H9 (cell line): Measurements from ENCODE around the gene PDZD2. TPM values are rescaled to one million over a fixed set of nuclear protein-coding genes. Genes with fewer than 3 reads are reported as not detected.

Experiments
- DNase-seq: peaks from one replicate; pipeline ENCODE4 v3.0.0-alpha.2; 2017
- H2AFZ ChIP-seq: one replicate; pipeline ENCODE4 v1.6.1; 2013; ENCODE audit warnings: mild to moderate bottlenecking, low read length, control low read depth, moderate library complexity
- H2AK5ac ChIP-seq: 2 replicates; pipeline ENCODE4 v1.6.1; 2013; ENCODE audit warnings: low read length, control low read depth, mixed read lengths; ENCODE audit not compliant: insufficient read length
- H2BK120ac ChIP-seq: one replicate; pipeline ENCODE4 v1.6.1; 2013; ENCODE audit warnings: low read depth, mild to moderate bottlenecking, low read length, control low read depth, inconsistent platforms; ENCODE audit not compliant: poor library complexity, severe bottlenecking
- H2BK12ac ChIP-seq: 2 replicates; pipeline ENCODE4 v1.6.1; 2013; ENCODE audit warnings: low read length, control low read depth, mixed read lengths, low read depth; ENCODE audit not compliant: insufficient read length
- H2BK15ac ChIP-seq: 2 replicates; pipeline ENCODE4 v1.6.1; 2013; ENCODE audit warnings: low read depth, low read length, control low read depth
- H2BK20ac ChIP-seq: one replicate; pipeline ENCODE4 v1.6.1; 2013; ENCODE audit warnings: low read depth, mild to moderate bottlenecking, low read length, control low read depth, inconsistent platforms; ENCODE audit not compliant: poor library complexity, severe bottlenecking
- H2BK5ac ChIP-seq: 2 replicates; pipeline ENCODE4 v1.6.1; 2013; ENCODE audit warnings: low read length, control low read depth, mixed read lengths; ENCODE audit not compliant: insufficient read length
- H3K14ac ChIP-seq: 2 replicates; pipeline ENCODE4 v1.6.1; 2013; ENCODE audit warnings: low read length, control low read depth; ENCODE audit not compliant: insufficient read depth
- H3K18ac ChIP-seq: 2 replicates; pipeline ENCODE4 v1.6.1; 2013; ENCODE audit warnings: low read depth, mild to moderate bottlenecking, mixed read lengths, low read length, control low read depth; ENCODE audit not compliant: insufficient read length
- H3K23ac ChIP-seq: 2 replicates; pipeline ENCODE4 v1.6.1; 2013; ENCODE audit warnings: low read length, control low read depth, mixed read lengths, low read depth; ENCODE audit not compliant: insufficient read length
- H3K23me2 ChIP-seq: 2 replicates; pipeline ENCODE4 v1.6.1; 2013; ENCODE audit warnings: low read depth, mild to moderate bottlenecking, mixed read lengths, low read length, control low read depth; ENCODE audit not compliant: insufficient read length, poor library complexity, severe bottlenecking
- H3K27ac ChIP-seq: 2 replicates; pipeline ENCODE4 v1.5.1; 2013; ENCODE audit warnings: low read length, control low read depth, mixed read lengths, low read depth; ENCODE audit not compliant: insufficient read length
- H3K27me3 ChIP-seq: 2 replicates; pipeline ENCODE4 v1.6.1; 2013; ENCODE audit warnings: low read length, control low read depth, inconsistent platforms; ENCODE audit not compliant: insufficient read depth
- H3K4ac ChIP-seq: 2 replicates; pipeline ENCODE4 v1.6.1; 2013; ENCODE audit warnings: low read depth, mild to moderate bottlenecking, control low read depth, inconsistent platforms, low read length, moderate library complexity
- H3K4me1 ChIP-seq: 2 replicates; pipeline ENCODE4 v1.6.1; 2013; ENCODE audit warnings: low read length, control low read depth, inconsistent platforms; ENCODE audit not compliant: insufficient read depth
- H3K4me2 ChIP-seq: 2 replicates; pipeline ENCODE4 v1.6.1; 2013; ENCODE audit warnings: low read length, control low read depth, mixed read lengths; ENCODE audit not compliant: insufficient read length, insufficient read depth
- H3K56ac ChIP-seq: 2 replicates; pipeline ENCODE4 v1.6.1; 2013; ENCODE audit warnings: low read depth, mild to moderate bottlenecking, mixed read lengths, low read length, control low read depth; ENCODE audit not compliant: insufficient read length
- H3K79me1 ChIP-seq: 2 replicates; pipeline ENCODE4 v1.6.1; 2013; ENCODE audit warnings: low read depth, mild to moderate bottlenecking, moderate library complexity, low read length, control low read depth, inconsistent platforms; ENCODE audit not compliant: insufficient read depth, poor library complexity, severe bottlenecking
- H3K79me2 ChIP-seq: 2 replicates; pipeline ENCODE4 v1.6.1; 2013; ENCODE audit warnings: low read length, control low read depth, inconsistent platforms; ENCODE audit not compliant: insufficient read depth
- H3K9ac ChIP-seq: 2 replicates; pipeline ENCODE4 v1.6.1; 2013; ENCODE audit warnings: low read length, control low read depth, mixed read lengths; ENCODE audit not compliant: insufficient read length; ENCODE audit errors: extremely low read depth
- H3K9me3 ChIP-seq: one replicate; pipeline ENCODE4 v1.6.1; 2013; ENCODE audit warnings: low read depth, low read length, inconsistent platforms; ENCODE audit not compliant: control insufficient read depth
- H3T11ph ChIP-seq: one replicate; pipeline ENCODE4 v1.6.1; 2013; ENCODE audit warnings: mild to moderate bottlenecking, low read length, control low read depth, inconsistent platforms
- H4K20me1 ChIP-seq: one replicate; pipeline ENCODE4 v1.6.1; 2013; ENCODE audit not compliant: control insufficient read depth, insufficient read length, insufficient read depth
- H4K5ac ChIP-seq: 2 replicates; pipeline ENCODE4 v1.6.1; 2013; ENCODE audit warnings: low read depth, mild to moderate bottlenecking, mixed read lengths, low read length, control low read depth; ENCODE audit not compliant: insufficient read length
- H4K8ac ChIP-seq: replicated peaks from 2 replicates; pipeline ENCODE4 v1.6.1; 2013; ENCODE audit warnings: low read length, control low read depth, mixed read lengths, low read depth; ENCODE audit not compliant: insufficient read length
- H4K91ac ChIP-seq: 2 replicates; pipeline ENCODE4 v1.6.1; 2013; ENCODE audit warnings: low read depth, mild to moderate bottlenecking, moderate library complexity, mixed read lengths, low read length, control low read depth; ENCODE audit not compliant: insufficient read length
- H3K27ac Mint-ChIP-seq, 3 experiments: 2 replicates in 2 of 3; 3 replicates in 1 of 3; pipeline ENCODE4 v1.8.0; 2020 to 2021; ENCODE audit warnings: mixed read lengths in 3 of 3, mild to moderate bottlenecking in 1 of 3, moderate library complexity in 1 of 3
- H3K27me3 Mint-ChIP-seq: 2 replicates; pipeline ENCODE4 v1.8.0; 2021; ENCODE audit warnings: low read depth, mild to moderate bottlenecking, moderate library complexity, mixed read lengths
- H3K36me3 Mint-ChIP-seq, 3 experiments: 2 replicates in 2 of 3; 3 replicates in 1 of 3; pipeline ENCODE4 v1.8.0; 2020 to 2021; ENCODE audit warnings: low read depth in 3 of 3, mixed read lengths in 3 of 3; ENCODE audit not compliant: insufficient read depth in 1 of 3
- H3K4me1 Mint-ChIP-seq, 2 experiments: 2 replicates each; pipeline ENCODE4 v1.8.0; 2020; ENCODE audit warnings: mixed read lengths in 2 of 2
- H3K4me3 Mint-ChIP-seq, 2 experiments: 2 replicates in 1 of 2; 3 replicates in 1 of 2; pipeline ENCODE4 v1.8.0; 2020 to 2021; ENCODE audit warnings: mild to moderate bottlenecking in 2 of 2, mixed read lengths in 2 of 2, moderate library complexity in 1 of 2
- H3K9me3 Mint-ChIP-seq, 2 experiments: 2 replicates in 1 of 2; 3 replicates in 1 of 2; pipeline ENCODE4 v1.8.0; 2020; ENCODE audit warnings: mild to moderate bottlenecking in 2 of 2, mixed read lengths in 2 of 2, moderate library complexity in 1 of 2
- CTCF ChIP-seq: fragments of 200-600 bp; sonication (generic); conservative IDR thresholded peaks from 3 replicates; pipeline ENCODE4 v1.8.0; 2021; ENCODE audit warnings: antibody characterized with exemption, mild to moderate bottlenecking
- WGBS: extraction: QIAGEN DNeasy Blood & Tissue Kit; methylation state at CpG from one replicate; pipeline ENCODE4 v1.1.7; 2013; ENCODE audit warnings: missing lambda C conversion rate, low lambda C conversion rate, mixed read lengths; ENCODE audit not compliant: insufficient read length; ENCODE audit errors: extremely low coverage; 5-methylcytosine and 5-hydroxymethylcytosine counted together
- total RNA-seq: library from RNA; stranded (reverse); gene quantifications from 2 replicates; pipeline ENCODE4 v1.2.1, GENCODE V29; 2021

Gene PDZD2
- total RNA-seq, 1 experiment from 2014 or later = 9.9 TPM

- Histone ChIP-seq H3K4ac (no peak overlapping the region), H2BK120ac (no peak overlapping the region), H3K9ac (no peak overlapping the region), H3K4me2 (no peak overlapping the region), H3K79me2 (no peaks in the 10 kb centered on the region; the same call in 1 of the 2 replicates), H2AFZ (no peak overlapping the region), H3K18ac (no peak overlapping the region), H2BK15ac (no peak overlapping the region), H3T11ph (no peak overlapping the region), H2BK12ac (no peak overlapping the region), H3K9me3 (no peaks in the 10 kb centered on the region), H3K27me3 (no peaks in the 10 kb centered on the region), H4K5ac (no peak overlapping the region), H4K91ac (no peak overlapping the region), H2BK20ac (no peak overlapping the region), H3K14ac (no peak overlapping the region), H2AK5ac (no peak overlapping the region), H4K8ac (no peak overlapping the region), H3K4me1 (no peaks in the 10 kb centered on the region; the same call in 1 of the 2 replicates), H3K23me2 (no peaks in the 10 kb centered on the region), H2BK5ac (no peak overlapping the region), H3K56ac (no peak overlapping the region), H3K27ac (no peak overlapping the region), H3K23ac (no peak overlapping the region), H3K79me1 (no peaks in the 10 kb centered on the region), H4K20me1 (no peaks in the 10 kb centered on the region)
- no CpG with 5 or more reads among the region's 8 CpGs for WGBS
- H3K4me1 Mint-ChIP-seq = peaks cover 24 to 25% of the 10 kb centered on the region in 2 experiments
- no peak for TF ChIP-seq CTCF
- no peaks in the 10 kb centered on the region for H3K27me3 Mint-ChIP-seq
- no peak overlapping the region for H3K4me3 Mint-ChIP-seq
- DNase-seq = no peak
- no peaks in the 10 kb centered on the region for H3K36me3 Mint-ChIP-seq
- H3K9me3 Mint-ChIP-seq = no peaks in the 10 kb centered on the region
- H3K27ac Mint-ChIP-seq = no peak overlapping the region
Measured at GRCh38 chr5:31916327-31916726, 277.4 kb downstream of the PDZD2 start.
